Neural progenitor cell (in vitro differentiated cells): ENCODE results near the gene ADCY4. TPM values are rescaled to one million over a fixed set of nuclear protein-coding genes. Genes with fewer than 3 reads are reported as not detected.

Experiments
- DNase-seq: peaks from one replicate; pipeline ENCODE4 v3.0.0-alpha.2; 2016; ENCODE audit warnings: low spot score
- H2AFZ ChIP-seq: fragments of 200-600 bp; sonication (generic); replicated peaks from 2 replicates; pipeline ENCODE4 v1.6.1; 2016; ENCODE audit warnings: antibody characterized with exemption
- H3F3A ChIP-seq: fragments of 200-600 bp; sonication (generic); 2 replicates; pipeline ENCODE4 v1.6.1; 2016; ENCODE audit warnings: antibody characterized with exemption, low read depth
- H3K27ac ChIP-seq: fragments of 200-600 bp; sonication (generic); 2 replicates; pipeline ENCODE4 v1.5.1; 2016; ENCODE audit warnings: mild to moderate bottlenecking
- H3K27me3 ChIP-seq: fragments of 200-600 bp; sonication (generic); 2 replicates; pipeline ENCODE4 v1.6.1; 2016; ENCODE audit warnings: mild to moderate bottlenecking, moderate library complexity
- H3K36me3 ChIP-seq: fragments of 200-600 bp; sonication (generic); 2 replicates; pipeline ENCODE4 v1.5.1; 2016
- H3K4me1 ChIP-seq: fragments of 200-600 bp; sonication (generic); 2 replicates; pipeline ENCODE4 v1.6.1; 2016; ENCODE audit warnings: mixed run types
- H3K4me2 ChIP-seq: fragments of 200-600 bp; sonication (generic); 2 replicates; pipeline ENCODE4 v1.6.1; 2016
- H3K4me3 ChIP-seq: fragments of 200-600 bp; sonication (generic); 2 replicates; pipeline ENCODE4 v1.5.1; 2016
- H3K79me2 ChIP-seq: fragments of 200-600 bp; sonication (generic); 2 replicates; pipeline ENCODE4 v1.6.1; 2016; ENCODE audit warnings: low read depth
- H3K9ac ChIP-seq: fragments of 200-600 bp; sonication (generic); 2 replicates; pipeline ENCODE4 v1.6.1; 2016
- H3K9me3 ChIP-seq: fragments of 200-600 bp; sonication (generic); 2 replicates; pipeline ENCODE4 v1.5.1; 2016; ENCODE audit warnings: low read depth
- H4K20me1 ChIP-seq: fragments of 200-600 bp; sonication (generic); 2 replicates; pipeline ENCODE4 v1.6.1; 2016; ENCODE audit warnings: low read depth
- H3K27ac Mint-ChIP-seq: 3 replicates; pipeline ENCODE4 v1.8.0; 2021; ENCODE audit warnings: mixed read lengths
- H3K27me3 Mint-ChIP-seq: 2 replicates; pipeline ENCODE4 v1.8.0; 2022; ENCODE audit warnings: low read depth, mild to moderate bottlenecking, inconsistent platforms, moderate library complexity, mixed read lengths; ENCODE audit not compliant: insufficient read depth
- H3K36me3 Mint-ChIP-seq: 3 replicates; pipeline ENCODE4 v1.8.0; 2021; ENCODE audit warnings: mixed read lengths
- H3K4me1 Mint-ChIP-seq: 3 replicates; pipeline ENCODE4 v1.8.0; 2021; ENCODE audit warnings: mixed read lengths
- H3K4me3 Mint-ChIP-seq: 3 replicates; pipeline ENCODE4 v1.8.0; 2021; ENCODE audit warnings: mild to moderate bottlenecking, moderate library complexity, mixed read lengths
- H3K9me3 Mint-ChIP-seq: 3 replicates; pipeline ENCODE4 v1.8.0; 2020; ENCODE audit warnings: mixed read lengths
- CTCF ChIP-seq: fragments of 200-600 bp; sonication (generic); IDR thresholded peaks from 2 replicates; pipeline ENCODE4 v1.5.1; 2017; ENCODE audit warnings: antibody characterized with exemption, mild to moderate bottlenecking
- EZH2 ChIP-seq: fragments of 200-600 bp; sonication (generic); IDR thresholded peaks from 2 replicates; pipeline ENCODE4 v1.6.1; 2017; ENCODE audit warnings: antibody characterized with exemption, mild to moderate bottlenecking, moderate library complexity
- EZH2phosphoT487 ChIP-seq: fragments of 200-600 bp; sonication (generic); IDR thresholded peaks from 2 replicates; pipeline ENCODE4 v1.6.1; 2017; ENCODE audit warnings: antibody characterized with exemption
- total RNA-seq: library from RNA; depleted of rRNA; stranded (reverse); fragments of >200 nt; gene quantifications from 2 replicates; pipeline ENCODE4 v1.2.3, GENCODE V29; 2015; ENCODE audit warnings: low replicate concordance

The ADCY4 gene
- total RNA-seq, 1 donor from 2014 or later: not detected

- peaks cover 14% of the 10 kb centered on the region for H3K4me1 Mint-ChIP-seq
- TF ChIP-seq EZH2phosphoT487 (no peak), CTCF (no peak)
- no peaks in the 10 kb centered on the region for H3K36me3 ChIP-seq
- H3K4me3 ChIP-seq: no peak overlapping the region
- peaks cover 11% of the 10 kb centered on the region for H3K36me3 Mint-ChIP-seq
- H3K4me2 ChIP-seq: no peak overlapping the region
- H3K79me2 ChIP-seq: peaks cover 3% of the 10 kb centered on the region
- H3K27ac ChIP-seq: no peak overlapping the region
- H3K27me3 Mint-ChIP-seq: peaks cover 12% of the 10 kb centered on the region
- no peak overlapping the region for H3K27ac Mint-ChIP-seq
- H3K27me3 ChIP-seq: no peaks in the 10 kb centered on the region
- no peaks in the 10 kb centered on the region for H4K20me1 ChIP-seq
- H3K4me1 ChIP-seq: peaks cover 18% of the 10 kb centered on the region
- no peaks in the 10 kb centered on the region for H3K9me3 ChIP-seq
- H3K9ac ChIP-seq: no peak overlapping the region
- H3K9me3 Mint-ChIP-seq: no peaks in the 10 kb centered on the region
- no peak overlapping the region for H3K4me3 Mint-ChIP-seq
- peaks cover 32% of the 10 kb centered on the region for H3F3A ChIP-seq
- no peak for DNase-seq
- H2AFZ ChIP-seq: no peak overlapping the region
Observed at GRCh38 chr14:24369907-24370687, 35.2 kb upstream of the ADCY4 start.

GRCh38 chr14:24369463-24369862, 34.6 kb upstream of the ADCY4 start:
- Histone ChIP-seq H3K9ac (no peak overlapping the region), H4K20me1 (no peaks in the 10 kb centered on the region), H3K9me3 (no peaks in the 10 kb centered on the region), H3K27ac (no peak overlapping the region), H3K27me3 (no peaks in the 10 kb centered on the region), H3K79me2 (peaks cover 3% of the 10 kb centered on the region), H3K4me3 (peak overlapping the region; percentile 74), H3K36me3 (no peaks in the 10 kb centered on the region), H3K4me1 (peaks cover 18% of the 10 kb centered on the region), H2AFZ (no peak overlapping the region), H3K4me2 (peak overlapping the region; percentile 85), H3F3A (peaks cover 36% of the 10 kb centered on the region)
- no peak for DNase-seq
- peaks cover 11% of the 10 kb centered on the region for H3K27me3 Mint-ChIP-seq
- peak overlapping the region; percentile 85 for H3K4me3 Mint-ChIP-seq
- H3K36me3 Mint-ChIP-seq: peaks cover 11% of the 10 kb centered on the region
- TF ChIP-seq EZH2 (no peak), CTCF (no peak), EZH2phosphoT487 (no peak)
- peaks cover 15% of the 10 kb centered on the region for H3K4me1 Mint-ChIP-seq
- H3K9me3 Mint-ChIP-seq: no peaks in the 10 kb centered on the region
- H3K27ac Mint-ChIP-seq: peak overlapping the region; percentile 49

GRCh38 chr14:24368562-24369252, 33.8 kb upstream of the ADCY4 start:
- Histone ChIP-seq H3K9me3 (no peaks in the 10 kb centered on the region), H2AFZ (no peak overlapping the region), H3K27me3 (peaks cover 2% of the 10 kb centered on the region), H3K4me2 (peak overlapping the region; percentile 85), H3K27ac (no peak overlapping the region), H3K79me2 (peaks cover 3% of the 10 kb centered on the region), H3K9ac (no peak overlapping the region), H3F3A (peaks cover 36% of the 10 kb centered on the region), H4K20me1 (no peaks in the 10 kb centered on the region), H3K36me3 (no peaks in the 10 kb centered on the region), H3K4me3 (peak overlapping the region; percentile 74), H3K4me1 (peaks cover 18% of the 10 kb centered on the region)
- TF ChIP-seq EZH2 (no peak), CTCF (peak; percentile 31), EZH2phosphoT487 (no peak)
- Mint-ChIP-seq H3K36me3 (peaks cover 11% of the 10 kb centered on the region), H3K27ac (peak overlapping the region; percentile 99), H3K4me1 (peaks cover 15% of the 10 kb centered on the region), H3K27me3 (peaks cover 8% of the 10 kb centered on the region), H3K9me3 (no peaks in the 10 kb centered on the region), H3K4me3 (peak overlapping the region; percentile 93)
- peak; percentile 91 for DNase-seq
